Measurements from ENCODE around the gene CELF2.
"Not testable (repeated sequence)": the region's sequence is repeated elsewhere in the genome, so short reads cannot be mapped to it uniquely, and the experiment has no call there.

The CELF2 gene

GRCh38 chr10:11345224-11346054 is 327.8 kb downstream of the CELF2 start:
- DNase-seq (ENCODE audit: low read depth, low spot score): no peak

DNA sequence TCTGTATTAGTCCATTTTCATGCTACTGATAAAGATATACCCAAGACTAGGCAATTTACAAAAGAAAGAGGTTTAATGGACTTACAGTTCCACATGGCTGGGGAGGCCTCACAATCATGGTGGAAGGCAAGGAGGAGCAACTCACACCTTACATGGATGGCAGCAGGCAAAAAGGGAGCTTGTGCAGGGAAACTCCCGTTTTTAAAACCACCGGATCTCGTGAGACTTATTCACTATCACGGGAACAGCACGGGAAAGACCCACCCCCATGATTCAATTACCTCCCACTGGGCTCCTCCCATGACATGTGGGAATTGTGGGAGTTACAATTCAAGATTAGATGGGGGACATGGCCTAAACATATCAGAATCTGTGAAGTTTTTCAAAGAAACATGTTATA is 329.9 kb downstream of the CELF2 start:
- DNase-seq (ENCODE audit: low read depth, low spot score): not testable (repeated sequence)

- no peak for DNase-seq (ENCODE audit: low read depth, low spot score)
Observed at GRCh38 chr10:11351801-11352200, 334.1 kb downstream of the CELF2 start.

- no peak for DNase-seq (ENCODE audit: low read depth, low spot score)
Observed at GRCh38 chr10:11353006-11353896, 335.6 kb downstream of the CELF2 start.

GRCh38 chr10:11354823-11355222 is 337.2 kb downstream of the CELF2 start:
- DNase-seq (ENCODE audit: low read depth, low spot score): no peak

DNA sequence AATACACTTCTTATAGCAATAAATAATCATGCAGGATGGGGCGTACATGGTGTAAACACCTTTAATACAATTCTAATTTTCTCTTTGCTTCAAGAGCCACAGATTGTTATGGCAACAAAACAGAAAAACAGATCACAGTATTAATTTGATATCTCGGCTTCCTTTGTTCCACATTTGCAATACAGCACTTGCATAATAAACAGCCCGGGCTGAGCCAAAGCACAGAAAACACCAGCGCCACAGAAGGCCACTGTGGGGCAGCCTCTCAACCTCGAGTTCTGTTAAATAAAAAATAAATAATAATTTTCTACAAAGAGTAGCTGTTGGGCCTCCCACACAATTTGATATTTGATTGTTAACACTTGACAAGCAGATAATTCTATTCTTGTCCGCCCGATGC is 337.9 kb downstream of the CELF2 start:
- no peak for DNase-seq (ENCODE audit: low read depth, low spot score)

- no peak for DNase-seq (ENCODE audit: low read depth, low spot score)
Observed at GRCh38 chr10:11357439-11357838, 339.8 kb downstream of the CELF2 start.

- no peak for DNase-seq (ENCODE audit: low read depth, low spot score)
Observed at GRCh38 chr10:11358011-11358410, 340.3 kb downstream of the CELF2 start.

DNA sequence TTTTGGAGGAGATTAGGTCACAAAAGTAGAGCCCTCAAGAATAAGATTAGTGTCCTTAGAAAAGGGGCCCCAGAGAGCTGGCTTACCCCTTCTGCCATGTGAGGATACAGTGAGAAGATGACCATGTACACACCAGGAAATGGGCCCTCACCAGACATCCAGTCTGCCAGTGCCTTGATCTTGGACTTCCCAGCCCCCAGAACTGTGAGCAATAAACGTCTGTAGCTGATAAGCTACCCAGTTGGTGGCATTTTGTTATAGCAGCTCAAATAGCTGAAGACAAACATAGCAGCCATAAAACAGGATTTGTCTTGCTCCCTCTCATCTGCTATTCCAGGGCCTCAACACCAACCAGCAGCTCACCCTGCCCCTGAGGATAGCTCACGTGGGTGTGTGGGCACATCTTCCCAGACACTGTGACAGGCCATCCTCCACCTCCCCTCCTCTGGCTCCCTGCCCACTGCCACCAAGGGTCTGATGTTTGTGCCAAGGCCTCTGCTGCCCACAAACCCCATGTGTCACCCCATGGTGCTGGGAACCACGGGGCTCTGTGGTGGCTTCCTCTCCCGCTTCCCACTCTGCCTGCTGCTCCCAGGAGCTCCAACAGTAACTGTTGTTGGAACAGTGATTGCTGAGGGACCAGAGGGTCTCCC is 341.4 kb downstream of the CELF2 start:
- no peak for DNase-seq (ENCODE audit: low read depth, low spot score)

DNA sequence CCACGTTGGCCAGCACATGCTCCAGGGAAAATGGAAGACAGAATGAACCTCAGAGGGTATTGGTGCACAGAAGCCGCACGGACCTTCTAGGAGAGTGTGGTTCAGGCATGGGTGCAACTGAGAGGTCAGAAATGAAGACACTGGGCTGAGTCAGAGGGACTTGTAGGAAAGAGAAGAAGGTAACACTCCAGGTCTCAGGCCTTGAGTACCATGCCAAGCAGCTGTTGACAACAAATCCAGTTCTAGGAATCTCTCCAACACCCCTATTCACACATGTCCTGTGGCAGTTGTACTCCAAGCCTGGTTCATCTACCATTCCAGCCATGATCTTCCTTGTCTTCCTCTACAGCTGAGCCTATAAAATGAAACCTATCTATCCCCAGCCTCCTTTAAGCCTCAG is 342.2 kb downstream of the CELF2 start:
- DNase-seq (ENCODE audit: low read depth, low spot score): no peak

DNA sequence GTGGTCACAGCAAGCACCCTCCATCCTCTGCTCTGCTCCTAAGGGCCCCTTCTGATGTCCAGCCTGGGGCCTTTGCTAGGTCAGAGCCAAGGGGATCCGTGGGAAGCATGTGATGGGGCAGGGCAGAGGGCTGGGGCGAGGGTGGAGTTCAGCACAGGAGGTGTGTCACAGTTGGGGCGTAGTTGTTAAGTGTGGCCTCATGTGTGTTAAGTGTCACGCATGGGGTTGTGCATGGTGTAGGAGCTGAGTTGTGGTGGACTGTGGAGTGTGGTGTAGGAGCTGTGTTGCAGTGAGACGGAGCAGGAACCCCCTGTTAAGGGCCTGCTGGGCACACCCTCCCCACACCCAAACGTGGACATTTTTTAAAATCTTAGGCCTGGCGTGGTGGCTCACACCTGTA is 345.8 kb downstream of the CELF2 start:
- DNase-seq (ENCODE audit: low read depth, low spot score): no peak

- DNase-seq (ENCODE audit: low read depth, low spot score): no peak
Observed at GRCh38 chr10:11364241-11364640, 346.6 kb downstream of the CELF2 start.

DNA sequence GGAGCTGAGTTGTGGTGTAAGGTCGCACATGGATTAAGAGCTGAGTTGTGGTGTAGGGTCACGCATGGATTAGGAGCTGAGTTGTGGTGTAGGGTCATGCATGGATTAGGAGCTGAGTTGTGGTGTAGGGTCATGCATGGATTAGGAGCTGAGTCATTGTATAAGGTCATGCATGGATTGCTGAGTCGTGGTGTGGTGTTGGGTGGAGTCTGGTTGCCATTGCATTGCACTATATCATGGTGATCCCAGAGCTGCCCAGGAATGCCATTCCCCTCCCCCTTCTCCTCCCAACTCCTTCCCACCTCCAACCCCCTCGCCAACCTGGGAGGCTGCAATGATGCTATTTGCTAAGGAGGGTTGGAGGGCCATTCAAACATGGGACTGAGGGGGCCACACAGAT is 349.2 kb downstream of the CELF2 start:
- not testable (repeated sequence) for DNase-seq (ENCODE audit: low read depth, low spot score)

DNA sequence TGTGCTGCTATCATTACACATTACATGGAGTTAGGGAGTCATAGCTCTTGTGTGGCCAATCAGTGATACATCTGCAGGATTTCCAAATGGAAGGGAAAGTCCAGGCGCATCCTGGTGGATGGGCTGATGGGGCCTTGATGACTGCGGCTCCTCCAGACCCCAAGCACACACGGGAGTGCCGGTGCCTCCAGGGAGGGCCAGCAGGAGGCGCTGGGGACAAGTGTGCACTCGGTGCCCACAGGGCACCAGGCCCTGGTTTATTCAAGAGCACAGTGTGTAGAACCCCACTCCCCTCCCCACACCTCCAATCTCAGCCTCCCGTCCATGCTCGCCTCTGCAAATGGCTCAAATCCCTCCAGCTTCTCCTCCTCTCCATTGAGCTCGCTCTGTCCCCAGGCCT is 349.8 kb downstream of the CELF2 start:
- DNase-seq (ENCODE audit: low read depth, low spot score): no peak

DNA sequence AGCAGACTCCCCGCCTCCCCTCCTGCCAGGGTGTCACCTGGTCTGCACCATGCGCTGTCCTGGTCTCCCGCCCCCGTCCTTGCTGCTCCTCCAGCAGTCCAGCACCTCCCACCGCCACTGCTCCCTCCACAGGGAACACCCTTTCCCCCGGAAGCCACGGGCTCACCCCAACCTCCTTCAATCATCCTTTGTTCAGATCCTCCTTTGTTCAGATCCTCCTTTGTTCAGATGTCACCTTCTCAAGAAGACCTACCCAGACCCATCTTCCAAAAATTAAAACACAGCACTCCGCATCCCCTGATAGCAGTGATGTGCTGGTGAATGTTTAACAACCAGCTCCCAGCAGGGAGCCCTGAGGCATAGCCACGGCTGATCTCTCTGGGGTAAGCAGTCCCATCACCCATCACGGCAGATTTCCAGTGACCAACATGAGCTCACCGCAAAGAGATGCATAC is 356.1 kb downstream of the CELF2 start:
- DNase-seq (ENCODE audit: low read depth, low spot score): no peak

- DNase-seq (ENCODE audit: low read depth, low spot score): no peak
Observed at GRCh38 chr10:11377267-11377666, 359.6 kb downstream of the CELF2 start.

DNA sequence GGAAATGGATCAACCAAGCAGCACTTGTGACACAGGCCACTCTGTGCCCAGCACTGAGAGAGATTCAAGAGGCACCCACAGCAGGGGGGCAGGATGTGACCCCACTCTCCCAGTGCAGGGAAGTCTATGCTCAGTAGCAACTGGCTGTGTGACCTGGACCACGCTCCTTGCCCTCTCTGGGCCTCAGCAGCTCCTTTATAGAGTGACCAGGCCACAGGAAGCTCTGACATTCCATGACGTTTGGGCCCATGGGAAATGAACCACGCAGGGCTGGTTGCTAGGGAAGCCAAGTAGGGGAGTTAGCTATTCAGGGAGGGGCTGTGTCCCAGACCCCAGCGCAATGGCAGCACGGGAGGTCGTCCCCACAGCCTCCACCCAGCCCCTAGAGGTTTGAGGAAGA is 361.2 kb downstream of the CELF2 start:
- DNase-seq (ENCODE audit: low read depth, low spot score): no peak

DNA sequence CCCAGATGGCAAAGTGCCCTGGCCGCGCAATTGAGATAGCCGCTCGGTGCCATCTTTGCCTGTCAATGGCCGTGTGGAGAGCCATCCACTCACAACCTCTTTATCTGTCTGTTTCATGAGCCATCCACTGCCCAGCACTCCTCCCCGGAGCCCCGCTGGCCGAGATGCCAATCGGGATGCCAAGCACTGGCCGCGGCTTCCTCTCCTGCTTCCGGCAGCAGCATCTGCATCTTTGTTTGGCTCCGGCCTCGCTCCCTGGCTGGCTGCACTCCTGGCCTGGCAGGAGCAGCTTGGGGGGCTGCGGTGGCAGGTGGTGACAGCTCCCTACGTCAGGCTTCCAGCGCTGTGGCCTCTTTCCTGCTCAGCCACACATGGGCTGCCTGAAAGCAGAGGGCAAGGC is 362.1 kb downstream of the CELF2 start:
- no peak for DNase-seq (ENCODE audit: low read depth, low spot score)

- no peak for DNase-seq (ENCODE audit: low read depth, low spot score)
Observed at GRCh38 chr10:11381023-11381422, 363.4 kb downstream of the CELF2 start.

GRCh38 chr10:11381511-11381910 is 363.8 kb downstream of the CELF2 start:
- no peak for DNase-seq (ENCODE audit: low read depth, low spot score)

DNA sequence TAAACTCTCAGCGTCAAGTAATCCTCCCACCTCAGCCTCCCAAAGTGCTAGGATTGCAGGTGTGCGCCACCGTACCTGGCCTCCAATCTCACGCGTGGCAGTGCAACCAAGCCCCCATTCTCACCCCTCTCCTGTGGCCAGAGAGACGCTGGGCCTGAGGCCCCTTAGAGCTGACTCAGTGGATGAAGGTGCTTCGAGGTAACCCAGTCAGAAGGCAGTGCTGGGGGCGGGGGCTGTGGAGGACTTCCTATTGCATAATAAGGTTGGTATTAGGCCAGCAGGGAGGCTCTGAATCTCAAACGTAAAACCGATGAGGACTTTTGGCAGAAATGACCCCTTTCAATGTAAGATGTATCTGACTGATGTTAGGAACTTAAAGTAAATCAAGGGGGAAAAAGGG is 364.5 kb downstream of the CELF2 start:
- no peak for DNase-seq (ENCODE audit: low read depth, low spot score)

DNA sequence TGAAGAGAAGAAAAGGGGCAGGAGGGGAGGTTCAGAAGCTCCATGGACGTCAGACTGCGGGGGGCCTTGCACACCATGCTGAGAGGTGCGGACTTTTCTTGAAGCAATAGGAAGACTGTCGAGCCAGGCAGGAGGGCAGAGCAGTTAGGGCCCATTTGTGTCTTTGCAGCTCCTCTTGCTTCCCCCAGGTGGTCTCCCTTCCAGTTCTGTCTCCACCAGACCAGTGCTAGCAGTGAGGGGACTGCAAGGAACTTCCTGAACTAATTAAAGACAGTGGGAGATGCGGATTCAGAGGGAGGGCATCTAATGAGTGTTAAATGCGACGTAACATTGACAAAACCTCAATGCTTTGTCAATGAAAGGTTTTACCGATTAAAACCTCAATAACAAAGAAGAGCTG is 368.4 kb downstream of the CELF2 start:
- DNase-seq (ENCODE audit: low read depth, low spot score): no peak

All from brain pericyte (primary cell).